CD4-positive, alpha-beta T cell treated with Interleukin-10 for 1 hour (primary cell): ENCODE results near the gene RAB38.

Source experiments
- DNase-seq: peaks from one replicate; pipeline ENCODE4 v3.0.0-alpha.2; 2020

Gene RAB38

DNA sequence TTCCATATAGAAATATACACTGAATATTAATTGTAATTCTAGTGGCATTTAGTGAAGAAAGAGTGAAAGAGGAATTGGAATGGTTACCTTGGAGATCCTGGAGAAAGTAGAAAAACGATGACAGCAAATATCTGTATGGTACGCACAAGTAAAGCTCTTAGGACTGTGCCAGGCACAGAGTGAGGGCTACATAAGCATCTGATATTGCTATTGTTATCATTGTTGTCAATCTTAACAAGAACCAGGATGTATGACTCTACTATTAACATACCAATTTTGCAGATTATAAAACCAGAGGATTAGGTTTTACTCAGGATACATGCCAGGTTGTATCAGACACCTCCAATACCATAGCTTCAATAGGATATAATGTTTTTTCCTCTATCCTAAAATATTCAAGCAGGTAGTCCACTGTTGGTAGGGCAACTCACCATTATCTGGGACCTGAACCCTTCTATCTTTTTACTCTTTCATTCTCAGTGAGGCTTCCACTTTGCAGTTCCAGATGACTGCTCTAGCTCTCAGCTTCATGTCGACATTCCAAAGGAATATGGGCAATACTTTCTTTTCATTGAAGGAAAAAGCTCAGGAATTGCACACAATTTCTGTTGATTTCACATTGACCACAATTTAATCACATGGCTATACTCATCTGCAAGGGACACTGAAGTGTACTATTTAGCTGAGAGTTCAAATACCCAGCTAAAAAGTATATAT lies 73.2 kb downstream of the RAB38 start:
- DNase-seq = no peak

DNA sequence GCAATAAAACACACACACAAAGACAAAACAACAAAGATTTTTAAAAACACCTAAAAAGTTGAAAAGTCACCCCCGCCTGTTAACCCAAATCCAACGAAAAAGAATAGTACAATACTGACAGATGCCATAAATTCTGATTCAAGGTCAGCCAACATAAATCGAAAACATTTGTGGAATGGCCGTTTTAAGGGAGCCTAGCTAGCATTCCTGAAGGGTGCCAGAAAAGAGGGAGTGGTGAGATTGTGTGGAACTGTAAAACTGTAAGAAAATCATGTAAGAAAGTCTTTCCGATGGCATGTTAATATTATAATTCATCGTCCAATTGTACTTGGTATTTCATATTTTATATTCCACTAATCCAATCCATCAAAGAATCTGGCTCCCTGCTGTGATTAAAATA lies 75.1 kb downstream of the RAB38 start:
- DNase-seq = no peak

DNA sequence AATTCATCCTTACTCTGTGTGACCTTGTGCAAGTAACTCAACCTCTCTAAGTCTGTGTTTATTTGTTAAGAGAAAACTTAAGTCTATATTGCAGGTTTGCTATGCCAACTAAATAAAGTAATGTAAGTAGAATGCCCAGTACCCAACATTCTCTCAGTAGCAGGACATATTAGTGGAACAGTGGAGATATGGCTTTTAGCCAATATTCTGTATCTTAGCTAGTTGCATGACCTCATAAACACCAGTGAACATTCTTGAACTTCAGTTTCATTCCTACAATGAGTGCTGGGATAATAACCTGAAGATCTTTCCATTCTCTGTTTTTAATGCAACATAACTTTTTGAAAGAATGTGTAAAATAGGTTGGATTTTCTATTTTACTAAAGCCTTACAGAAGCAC lies 77.0 kb downstream of the RAB38 start:
- DNase-seq = no peak

DNA sequence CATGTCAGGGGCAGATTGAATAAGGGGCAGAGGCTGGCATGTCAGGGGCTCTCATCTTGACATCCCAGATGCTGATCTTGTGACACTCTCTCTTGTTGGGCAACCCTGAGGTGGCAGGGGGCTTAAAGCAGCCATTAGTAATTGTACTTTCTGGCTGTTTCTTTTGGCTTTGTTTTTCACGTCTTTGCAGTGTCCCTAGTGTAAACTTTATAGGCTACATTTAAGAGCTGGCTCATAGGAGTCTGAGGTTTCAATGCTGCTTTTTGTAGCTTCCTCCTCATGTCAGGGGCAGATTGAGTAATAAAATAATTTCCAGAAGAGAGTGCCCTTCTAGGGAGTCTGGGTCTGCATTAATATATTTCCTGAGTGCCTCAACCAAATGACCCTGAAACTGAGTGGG lies 86.1 kb downstream of the RAB38 start:
- no peak for DNase-seq

DNA sequence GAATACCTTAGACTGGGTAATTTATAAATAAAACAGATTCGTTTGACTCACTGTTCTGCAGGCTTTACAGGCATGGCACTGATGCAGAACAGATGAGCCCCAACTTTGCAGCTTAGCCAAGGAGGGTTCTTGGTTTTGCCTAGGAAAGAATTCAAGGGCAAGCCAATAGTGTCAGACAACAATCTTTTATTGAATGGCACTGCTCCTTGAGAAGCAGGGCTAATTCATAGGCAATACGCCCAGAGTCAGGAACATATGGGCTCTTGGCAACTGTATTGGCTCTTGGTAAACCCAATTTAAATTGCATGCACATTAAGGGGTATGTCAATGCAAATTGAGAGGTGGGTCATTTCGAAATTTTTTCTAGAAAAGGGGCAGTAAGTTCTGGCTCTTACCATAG lies 87.9 kb downstream of the RAB38 start:
- DNase-seq = no peak

DNA sequence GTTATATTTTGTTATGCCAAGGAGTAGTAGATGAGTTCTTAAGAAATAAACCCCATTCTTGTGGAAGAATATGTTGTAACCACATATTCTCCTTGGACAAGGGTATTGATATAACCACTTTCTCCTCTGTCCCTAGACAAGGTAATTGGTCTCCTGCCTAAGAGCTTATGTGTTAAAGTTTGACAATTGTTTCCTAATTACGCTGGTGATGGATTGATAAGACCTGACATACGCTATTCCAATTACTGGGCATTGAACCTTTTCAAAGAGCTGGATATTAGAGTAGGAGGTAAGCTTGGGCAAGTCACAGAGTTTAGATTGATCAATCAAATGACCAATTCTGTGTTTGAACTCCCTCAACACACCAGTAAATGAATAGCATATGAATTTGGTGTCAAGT lies 88.9 kb downstream of the RAB38 start:
- DNase-seq = no peak

DNA sequence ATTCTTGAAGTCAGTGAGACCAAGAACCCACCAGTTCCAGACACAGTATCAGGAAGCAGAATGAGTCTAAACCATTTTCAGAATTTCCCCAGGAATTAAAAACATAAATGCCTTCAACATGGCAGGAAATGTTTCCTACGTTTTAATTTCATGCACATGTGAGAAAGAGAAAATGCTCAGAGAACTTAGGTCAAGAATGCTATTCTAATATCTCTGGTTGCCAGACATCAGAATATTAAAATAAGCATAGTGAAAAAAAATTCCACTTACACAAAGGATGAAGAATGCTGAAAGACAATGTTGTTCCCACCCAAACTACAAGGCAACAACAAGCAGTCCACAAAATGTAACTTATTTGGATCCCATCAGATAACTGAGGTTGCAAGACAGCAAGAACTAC lies 104.8 kb downstream of the RAB38 start:
- no peak for DNase-seq

DNA sequence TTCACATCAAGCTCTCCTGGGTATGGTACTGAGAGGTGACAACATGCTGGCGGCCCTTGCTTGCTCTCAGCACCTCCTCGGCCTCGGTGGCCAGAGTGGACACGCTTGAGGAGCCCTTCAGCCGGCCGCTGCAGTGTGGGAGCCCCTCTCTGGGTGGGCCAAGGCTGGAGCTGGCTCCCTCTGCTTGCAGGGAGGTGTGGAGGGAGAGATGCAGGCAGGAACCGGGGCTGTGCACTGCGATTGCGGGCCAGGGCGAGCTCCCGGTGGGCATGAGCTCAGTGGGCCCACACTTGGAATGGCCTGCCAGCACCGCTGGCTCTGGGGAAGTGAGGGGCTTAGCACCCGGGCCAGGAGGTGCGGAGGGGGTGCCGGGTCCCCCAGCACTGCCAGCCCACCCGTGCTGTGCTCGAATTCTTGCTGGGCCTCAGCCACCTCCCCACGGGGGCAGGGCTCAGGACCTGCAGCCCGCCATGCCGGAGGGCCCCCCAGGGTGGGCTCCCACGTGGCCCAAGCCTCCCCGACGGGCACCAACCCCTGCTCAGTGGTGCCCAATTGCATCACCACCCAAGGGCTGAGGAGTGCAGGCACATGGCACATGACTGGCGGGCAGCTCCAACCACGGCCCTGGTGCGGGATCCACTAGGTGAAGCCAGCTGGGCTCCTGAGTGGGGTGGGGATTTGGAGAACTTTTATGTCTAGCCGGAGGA lies 106.2 kb downstream of the RAB38 start:
- no peak for DNase-seq

DNA sequence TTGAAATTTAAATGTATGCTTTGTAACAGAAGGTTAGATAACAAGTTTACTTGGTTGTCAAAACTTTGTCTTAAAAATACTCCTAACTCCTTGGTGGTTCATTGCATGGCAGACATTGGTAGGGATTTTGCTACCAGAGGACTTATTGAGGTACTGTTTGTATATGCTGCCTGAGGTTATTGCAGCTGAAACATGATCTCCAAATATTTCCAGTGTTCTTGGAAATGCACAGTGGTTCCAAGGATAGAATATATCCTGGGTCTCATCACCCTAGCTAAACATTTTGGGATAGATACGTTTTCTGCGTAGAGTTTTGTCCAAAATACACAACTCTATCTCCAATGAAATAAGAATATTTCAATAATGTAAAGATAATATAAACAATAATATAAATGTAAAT lies 109.2 kb downstream of the RAB38 start:
- no peak for DNase-seq

DNA sequence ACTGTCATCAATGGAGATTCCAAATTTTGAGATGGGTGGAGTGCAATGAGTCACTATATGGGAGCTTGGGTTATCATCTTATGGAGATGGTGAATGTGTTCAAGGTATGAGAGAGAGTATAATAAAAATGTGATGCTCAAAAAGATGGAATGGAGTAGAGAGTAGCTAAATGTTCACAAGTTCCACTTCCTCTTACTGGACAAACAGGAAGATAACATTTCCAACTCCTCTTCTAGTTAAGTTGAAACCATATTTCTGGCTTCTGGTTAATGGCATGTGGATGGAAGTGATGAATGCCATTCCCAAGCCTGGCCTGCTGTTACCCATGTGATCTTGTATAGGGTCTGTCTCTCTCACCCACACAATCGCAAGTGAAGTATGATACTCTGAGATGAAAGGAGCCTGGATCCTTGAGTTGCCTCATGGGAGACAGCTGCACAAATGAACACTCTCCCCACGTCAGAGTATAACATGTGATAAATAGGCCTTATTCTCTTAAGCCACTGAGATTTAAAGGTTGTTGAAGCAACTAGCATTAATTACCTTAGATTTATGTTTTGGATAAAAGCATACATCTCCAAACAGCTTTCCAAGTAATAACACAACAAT lies 111.0 kb downstream of the RAB38 start:
- no peak for DNase-seq
